ENCODE results near the gene PRDM16. TPM values are rescaled to one million over a fixed set of nuclear protein-coding genes. Genes with fewer than 3 reads are reported as not detected.

The PRDM16 gene
- total RNA-seq, 1 donor from 2014 or later: 21.4 TPM

- Mint-ChIP-seq H3K9me3 (ENCODE audit: unreplicated experiment) (no peaks in the 10 kb centered on the region), H3K4me3 (ENCODE audit: unreplicated experiment) (no peak overlapping the region), H3K27ac (ENCODE audit: unreplicated experiment) (no peak overlapping the region), H3K27me3 (ENCODE audit: unreplicated experiment) (peaks cover 23% of the 10 kb centered on the region), H3K36me3 (ENCODE audit: low read depth, unreplicated experiment) (peaks cover 11% of the 10 kb centered on the region), H3K4me1 (ENCODE audit: unreplicated experiment) (no peaks in the 10 kb centered on the region)
- DNase-seq (ENCODE audit: low spot score): no peak
- TF ChIP-seq CTCF (IDR thresholded peaks at IDR 0.05; ENCODE audit: unreplicated experiment): no peak
Measured at GRCh38 chr1:3272321-3273045, 203.5 kb downstream of the PRDM16 start.

- peaks cover 26% of the 10 kb centered on the region for H3K27me3 Mint-ChIP-seq (ENCODE audit: unreplicated experiment)
- TF ChIP-seq CTCF (IDR thresholded peaks at IDR 0.05; ENCODE audit: unreplicated experiment): no peak
- no peak overlapping the region for H3K4me3 Mint-ChIP-seq (ENCODE audit: unreplicated experiment)
- DNase-seq (ENCODE audit: low spot score): no peak
- no peaks in the 10 kb centered on the region for H3K4me1 Mint-ChIP-seq (ENCODE audit: unreplicated experiment)
- H3K9me3 Mint-ChIP-seq (ENCODE audit: unreplicated experiment): no peaks in the 10 kb centered on the region
- no peak overlapping the region for H3K27ac Mint-ChIP-seq (ENCODE audit: unreplicated experiment)
- H3K36me3 Mint-ChIP-seq (ENCODE audit: low read depth, unreplicated experiment): peaks cover 11% of the 10 kb centered on the region
Measured at GRCh38 chr1:3273447-3273846, 204.4 kb downstream of the PRDM16 start.

- H3K9me3 Mint-ChIP-seq (ENCODE audit: unreplicated experiment): no peaks in the 10 kb centered on the region
- H3K36me3 Mint-ChIP-seq (ENCODE audit: low read depth, unreplicated experiment): peaks cover under 1% of the 10 kb centered on the region
- H3K4me3 Mint-ChIP-seq (ENCODE audit: unreplicated experiment): no peak overlapping the region
- DNase-seq (ENCODE audit: low spot score): no peak
- H3K4me1 Mint-ChIP-seq (ENCODE audit: unreplicated experiment): no peaks in the 10 kb centered on the region
- no peak for TF ChIP-seq CTCF (IDR thresholded peaks at IDR 0.05; ENCODE audit: unreplicated experiment)
- H3K27ac Mint-ChIP-seq (ENCODE audit: unreplicated experiment): no peak overlapping the region
- H3K27me3 Mint-ChIP-seq (ENCODE audit: unreplicated experiment): peaks cover 20% of the 10 kb centered on the region
Measured at GRCh38 chr1:3274972-3275371, 206.0 kb downstream of the PRDM16 start.

GRCh38 chr1:3275471-3276340 is 206.7 kb downstream of the PRDM16 start:
- Mint-ChIP-seq H3K4me1 (ENCODE audit: unreplicated experiment) (no peaks in the 10 kb centered on the region), H3K4me3 (ENCODE audit: unreplicated experiment) (no peak overlapping the region), H3K27ac (ENCODE audit: unreplicated experiment) (no peak overlapping the region), H3K27me3 (ENCODE audit: unreplicated experiment) (peaks cover 17% of the 10 kb centered on the region), H3K36me3 (ENCODE audit: low read depth, unreplicated experiment) (no peaks in the 10 kb centered on the region), H3K9me3 (ENCODE audit: unreplicated experiment) (no peaks in the 10 kb centered on the region)
- DNase-seq (ENCODE audit: low spot score): no peak
- no peak for TF ChIP-seq CTCF (IDR thresholded peaks at IDR 0.05; ENCODE audit: unreplicated experiment)

GRCh38 chr1:3276341-3276800 is 207.4 kb downstream of the PRDM16 start:
- DNase-seq (ENCODE audit: low spot score): no peak
- Mint-ChIP-seq H3K36me3 (ENCODE audit: low read depth, unreplicated experiment) (no peaks in the 10 kb centered on the region), H3K9me3 (ENCODE audit: unreplicated experiment) (no peaks in the 10 kb centered on the region), H3K4me1 (ENCODE audit: unreplicated experiment) (no peaks in the 10 kb centered on the region), H3K27me3 (ENCODE audit: unreplicated experiment) (peaks cover 17% of the 10 kb centered on the region), H3K4me3 (ENCODE audit: unreplicated experiment) (no peak overlapping the region), H3K27ac (ENCODE audit: unreplicated experiment) (no peak overlapping the region)
- TF ChIP-seq CTCF (IDR thresholded peaks at IDR 0.05; ENCODE audit: unreplicated experiment): no peak
